ENCODE results near the gene AIMP1.

The AIMP1 gene

DNA sequence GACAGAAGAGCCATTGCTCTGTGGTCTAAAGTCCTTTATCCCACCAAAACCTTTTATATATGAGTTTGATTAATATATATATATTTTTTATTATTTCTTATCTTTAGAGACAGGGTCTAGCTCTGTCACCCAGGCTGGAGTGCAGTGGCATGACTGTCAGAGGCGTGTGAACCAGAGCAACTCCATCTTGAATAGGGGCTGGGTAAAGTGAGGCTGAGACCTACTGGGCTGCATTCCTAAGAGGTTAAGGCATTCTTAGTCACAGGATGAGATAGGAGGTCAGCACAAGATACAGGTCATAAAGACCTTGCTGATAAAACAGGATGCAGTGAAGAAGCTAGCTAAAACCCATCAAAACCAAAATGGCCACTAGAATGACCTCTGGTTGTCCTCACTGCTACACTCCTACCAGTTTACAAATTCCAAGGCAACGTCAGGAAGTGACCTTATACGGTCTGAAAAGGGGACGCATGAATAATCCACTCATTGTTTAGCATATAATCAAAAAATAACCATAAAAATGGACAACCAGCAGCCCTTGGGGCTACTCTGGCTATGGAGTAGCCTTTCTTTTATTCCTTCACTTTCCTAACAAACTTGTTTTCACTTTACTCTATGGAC lies 10.8 kb upstream of the AIMP1 start:
- H3K4me3 ChIP-seq (ENCODE audit: control insufficient read depth, low read depth, low read length) = no peak overlapping the region
- TF ChIP-seq, protein P1, sequence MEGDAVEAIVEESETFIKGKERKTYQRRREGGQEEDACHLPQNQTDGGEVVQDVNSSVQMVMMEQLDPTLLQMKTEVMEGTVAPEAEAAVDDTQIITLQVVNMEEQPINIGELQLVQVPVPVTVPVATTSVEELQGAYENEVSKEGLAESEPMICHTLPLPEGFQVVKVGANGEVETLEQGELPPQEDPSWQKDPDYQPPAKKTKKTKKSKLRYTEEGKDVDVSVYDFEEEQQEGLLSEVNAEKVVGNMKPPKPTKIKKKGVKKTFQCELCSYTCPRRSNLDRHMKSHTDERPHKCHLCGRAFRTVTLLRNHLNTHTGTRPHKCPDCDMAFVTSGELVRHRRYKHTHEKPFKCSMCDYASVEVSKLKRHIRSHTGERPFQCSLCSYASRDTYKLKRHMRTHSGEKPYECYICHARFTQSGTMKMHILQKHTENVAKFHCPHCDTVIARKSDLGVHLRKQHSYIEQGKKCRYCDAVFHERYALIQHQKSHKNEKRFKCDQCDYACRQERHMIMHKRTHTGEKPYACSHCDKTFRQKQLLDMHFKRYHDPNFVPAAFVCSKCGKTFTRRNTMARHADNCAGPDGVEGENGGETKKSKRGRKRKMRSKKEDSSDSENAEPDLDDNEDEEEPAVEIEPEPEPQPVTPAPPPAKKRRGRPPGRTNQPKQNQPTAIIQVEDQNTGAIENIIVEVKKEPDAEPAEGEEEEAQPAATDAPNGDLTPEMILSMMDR (conservative IDR thresholded peaks at IDR 0.05; ENCODE audit: control insufficient read depth, insufficient read depth, low read depth, low read length) = no peak
- no peak for DNase-seq (ENCODE audit: low read depth)

GRCh38 chr4:106306561-106306960 lies 9.8 kb upstream of the AIMP1 start:
- DNase-seq (ENCODE audit: low read depth) = no peak
- H3K4me3 ChIP-seq (ENCODE audit: control insufficient read depth, low read depth, low read length) = no peak overlapping the region
- TF ChIP-seq, protein P1 (conservative IDR thresholded peaks at IDR 0.05; ENCODE audit: control insufficient read depth, insufficient read depth, low read depth, low read length) = no peak

- no peak overlapping the region for H3K4me3 ChIP-seq (ENCODE audit: control insufficient read depth, low read depth, low read length)
- TF ChIP-seq, protein P1 (conservative IDR thresholded peaks at IDR 0.05; ENCODE audit: control insufficient read depth, insufficient read depth, low read depth, low read length) = no peak
- DNase-seq (ENCODE audit: low read depth) = peak; percentile 26
These were observed 4.0 kb upstream of the AIMP1 start for GRCh38 chr4:106312377-106312776.

GRCh38 chr4:106312997-106313522 lies 3.3 kb upstream of the AIMP1 start:
- TF ChIP-seq, protein P1 (conservative IDR thresholded peaks at IDR 0.05; ENCODE audit: control insufficient read depth, insufficient read depth, low read depth, low read length) = no peak
- peak; percentile 12 for DNase-seq (ENCODE audit: low read depth)
- no peak overlapping the region for H3K4me3 ChIP-seq (ENCODE audit: control insufficient read depth, low read depth, low read length)

DNA sequence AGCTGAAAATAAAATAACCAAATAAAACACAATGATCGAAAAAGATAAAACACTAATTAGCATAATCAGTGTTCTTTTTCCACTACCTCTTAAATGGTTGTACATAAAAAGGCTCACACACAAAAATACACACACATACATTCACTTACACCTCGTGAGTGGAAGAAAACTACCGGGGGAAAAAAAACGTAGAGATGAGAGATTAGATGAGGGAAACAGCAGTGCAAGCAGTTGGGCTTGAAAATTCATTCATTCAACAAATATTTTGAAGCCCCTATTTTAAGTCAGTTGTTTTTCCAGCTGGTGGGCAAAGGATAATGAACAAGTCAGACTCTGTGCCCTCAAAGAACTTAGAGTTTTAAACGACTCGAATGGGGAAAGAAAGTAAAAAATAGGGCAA lies 1.4 kb upstream of the AIMP1 start:
- TF ChIP-seq, protein P1 (conservative IDR thresholded peaks at IDR 0.05; ENCODE audit: control insufficient read depth, insufficient read depth, low read depth, low read length) = no peak
- peak overlapping the region; percentile 84 for H3K4me3 ChIP-seq (ENCODE audit: control insufficient read depth, low read depth, low read length)
- DNase-seq (ENCODE audit: low read depth) = no peak

GRCh38 chr4:106315476-106315967 lies 828 bp upstream of the AIMP1 start:
- H3K4me3 ChIP-seq (ENCODE audit: control insufficient read depth, low read depth, low read length) = peak overlapping the region; percentile 84
- TF ChIP-seq, protein P1 (conservative IDR thresholded peaks at IDR 0.05; ENCODE audit: control insufficient read depth, insufficient read depth, low read depth, low read length) = no peak
- peak; percentile 55 for DNase-seq (ENCODE audit: low read depth)
